Loucy (cell line): ENCODE results near the gene VWF.

ENCODE experiments used
- H2AFZ ChIP-seq: fragments of 200-600 bp; sonication (generic); 2 replicates; pipeline ENCODE4 v1.6.0; 2016; ENCODE audit warnings: antibody characterized with exemption, mild to moderate bottlenecking, low read length, moderate library complexity
- H3F3A ChIP-seq: fragments of 200-600 bp; 2 replicates; pipeline ENCODE4 v1.6.0; 2016; ENCODE audit warnings: antibody characterized with exemption, low read depth, mild to moderate bottlenecking
- H3K27me3 ChIP-seq: fragments of 200-600 bp; sonication (generic); 2 replicates; pipeline ENCODE4 v1.6.1; 2014; ENCODE audit warnings: low read length, mild to moderate bottlenecking; ENCODE audit not compliant: insufficient read depth, poor library complexity, severe bottlenecking
- H3K36me3 ChIP-seq: fragments of 200-600 bp; sonication (generic); 2 replicates; pipeline ENCODE4 v1.6.1; 2016; ENCODE audit warnings: low read length; ENCODE audit not compliant: insufficient read depth
- H3K4me1 ChIP-seq: fragments of 200-600 bp; sonication (generic); 2 replicates; pipeline ENCODE4 v1.5.1; 2014; ENCODE audit warnings: low read length, mild to moderate bottlenecking; ENCODE audit not compliant: insufficient read depth, poor library complexity, severe bottlenecking
- H3K4me2 ChIP-seq: fragments of 200-600 bp; sonication (generic); 2 replicates; pipeline ENCODE4 v1.6.0; 2014; ENCODE audit warnings: antibody characterized with exemption, low read length, low read depth, mild to moderate bottlenecking; ENCODE audit not compliant: poor library complexity, severe bottlenecking
- H3K4me3 ChIP-seq: fragments of 200-600 bp; sonication (generic); 2 replicates; pipeline ENCODE4 v1.5.1; 2014; ENCODE audit warnings: low read length, mild to moderate bottlenecking, mixed read lengths; ENCODE audit not compliant: poor library complexity, severe bottlenecking
- H3K79me2 ChIP-seq: fragments of 200-600 bp; sonication (generic); 2 replicates; pipeline ENCODE4 v1.6.1; 2014; ENCODE audit warnings: low read length; ENCODE audit not compliant: insufficient read depth
- H3K9ac ChIP-seq: fragments of 200-600 bp; sonication (generic); 2 replicates; pipeline ENCODE4 v1.6.0; 2014; ENCODE audit warnings: mild to moderate bottlenecking, low read depth, low read length, moderate library complexity; ENCODE audit not compliant: poor library complexity, severe bottlenecking
- H3K9me2 ChIP-seq: fragments of 200-600 bp; sonication (generic); replicated peaks from 2 replicates; pipeline ENCODE4 v1.6.1; 2016; ENCODE audit warnings: low read depth, low read length, mixed read lengths
- H3K9me3 ChIP-seq: fragments of 200-600 bp; sonication (generic); 2 replicates; pipeline ENCODE4 v1.6.1; 2014; ENCODE audit warnings: mild to moderate bottlenecking, antibody characterized with exemption, low read length, low read depth; ENCODE audit not compliant: insufficient read depth
- H4K20me1 ChIP-seq: fragments of 200-600 bp; sonication (generic); 2 replicates; pipeline ENCODE4 v1.6.0; 2014; ENCODE audit warnings: antibody characterized with exemption, low read length, mild to moderate bottlenecking; ENCODE audit not compliant: insufficient read depth, poor library complexity, severe bottlenecking
- EZH2phosphoT487 ChIP-seq: fragments of 200-600 bp; IDR thresholded peaks from 2 replicates; pipeline ENCODE4 v1.6.1; 2018; ENCODE audit warnings: antibody characterized with exemption, mild to moderate bottlenecking, moderate library complexity, borderline replicate concordance
- TF ChIP-seq, protein P1 (sequence below): fragments of 200-600 bp; sonication (generic); conservative IDR thresholded peaks from 2 replicates; pipeline ENCODE4 v1.5.1; 2014; ENCODE audit warnings: mild to moderate bottlenecking, antibody characterized with exemption, low read length

The VWF gene

GRCh38 chr12:5969974-5970690 is 154.3 kb downstream of the VWF start:
- Histone ChIP-seq H3K9me3 (no peaks in the 10 kb centered on the region), H4K20me1 (no peaks in the 10 kb centered on the region), H2AFZ (no peak overlapping the region), H3K4me1 (peaks cover 7% of the 10 kb centered on the region), H3K4me3 (no peak overlapping the region), H3K79me2 (no peaks in the 10 kb centered on the region), H3K4me2 (no peak overlapping the region), H3K9ac (no peak overlapping the region), H3K9me2 (no peaks in the 10 kb centered on the region), H3K27me3 (no peaks in the 10 kb centered on the region), H3K36me3 (no peaks in the 10 kb centered on the region), H3F3A (no peaks in the 10 kb centered on the region)
- TF ChIP-seq, protein P1, sequence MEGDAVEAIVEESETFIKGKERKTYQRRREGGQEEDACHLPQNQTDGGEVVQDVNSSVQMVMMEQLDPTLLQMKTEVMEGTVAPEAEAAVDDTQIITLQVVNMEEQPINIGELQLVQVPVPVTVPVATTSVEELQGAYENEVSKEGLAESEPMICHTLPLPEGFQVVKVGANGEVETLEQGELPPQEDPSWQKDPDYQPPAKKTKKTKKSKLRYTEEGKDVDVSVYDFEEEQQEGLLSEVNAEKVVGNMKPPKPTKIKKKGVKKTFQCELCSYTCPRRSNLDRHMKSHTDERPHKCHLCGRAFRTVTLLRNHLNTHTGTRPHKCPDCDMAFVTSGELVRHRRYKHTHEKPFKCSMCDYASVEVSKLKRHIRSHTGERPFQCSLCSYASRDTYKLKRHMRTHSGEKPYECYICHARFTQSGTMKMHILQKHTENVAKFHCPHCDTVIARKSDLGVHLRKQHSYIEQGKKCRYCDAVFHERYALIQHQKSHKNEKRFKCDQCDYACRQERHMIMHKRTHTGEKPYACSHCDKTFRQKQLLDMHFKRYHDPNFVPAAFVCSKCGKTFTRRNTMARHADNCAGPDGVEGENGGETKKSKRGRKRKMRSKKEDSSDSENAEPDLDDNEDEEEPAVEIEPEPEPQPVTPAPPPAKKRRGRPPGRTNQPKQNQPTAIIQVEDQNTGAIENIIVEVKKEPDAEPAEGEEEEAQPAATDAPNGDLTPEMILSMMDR: no peak
- TF ChIP-seq EZH2phosphoT487: no peak

DNA sequence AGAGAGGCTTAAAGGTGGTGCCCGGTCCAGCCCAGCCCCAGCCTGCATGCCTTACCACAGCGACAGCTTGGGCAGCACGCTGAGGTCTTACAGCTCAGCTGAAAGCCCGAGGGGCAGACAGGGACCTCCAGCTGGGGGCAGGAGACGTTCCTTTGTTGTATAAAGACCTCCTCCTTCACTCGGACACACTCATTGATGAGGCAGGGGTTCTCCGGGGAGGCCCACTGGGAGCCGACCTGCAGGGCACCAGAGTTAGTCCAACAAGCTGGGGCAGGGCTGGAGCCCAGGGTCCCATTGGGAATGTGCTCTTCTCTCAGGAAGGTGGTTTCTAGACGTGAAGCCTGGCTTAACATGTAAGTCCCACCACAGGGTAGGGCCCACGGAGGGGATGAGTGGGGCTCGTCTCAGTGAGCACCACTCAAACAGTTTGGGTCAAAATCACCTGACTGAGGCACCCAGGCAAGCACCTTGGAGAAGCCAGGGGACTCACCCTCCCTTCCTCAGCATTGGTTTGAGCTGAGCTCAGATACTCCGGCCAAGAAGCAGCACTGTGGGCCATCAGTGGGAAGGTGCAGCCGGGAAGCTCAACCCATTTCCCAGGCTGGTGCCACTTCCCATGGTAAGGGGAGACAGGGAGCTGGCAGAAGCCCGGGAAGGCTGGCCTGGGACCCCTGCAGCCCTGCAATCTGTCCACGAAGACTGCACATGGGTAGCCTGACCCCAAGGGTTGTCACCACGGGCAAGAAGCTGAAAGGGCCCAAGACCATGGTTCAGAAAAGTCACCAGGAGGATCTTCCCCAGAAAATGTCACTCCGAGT is 155.1 kb downstream of the VWF start:
- Histone ChIP-seq H3K79me2 (no peaks in the 10 kb centered on the region), H4K20me1 (no peaks in the 10 kb centered on the region), H2AFZ (no peak overlapping the region), H3K4me2 (no peak overlapping the region), H3K9me3 (no peaks in the 10 kb centered on the region), H3K36me3 (no peaks in the 10 kb centered on the region), H3F3A (no peaks in the 10 kb centered on the region), H3K4me3 (no peak overlapping the region), H3K27me3 (no peaks in the 10 kb centered on the region), H3K9ac (no peak overlapping the region), H3K9me2 (no peaks in the 10 kb centered on the region), H3K4me1 (peaks cover 7% of the 10 kb centered on the region)
- no peak for TF ChIP-seq EZH2phosphoT487

DNA sequence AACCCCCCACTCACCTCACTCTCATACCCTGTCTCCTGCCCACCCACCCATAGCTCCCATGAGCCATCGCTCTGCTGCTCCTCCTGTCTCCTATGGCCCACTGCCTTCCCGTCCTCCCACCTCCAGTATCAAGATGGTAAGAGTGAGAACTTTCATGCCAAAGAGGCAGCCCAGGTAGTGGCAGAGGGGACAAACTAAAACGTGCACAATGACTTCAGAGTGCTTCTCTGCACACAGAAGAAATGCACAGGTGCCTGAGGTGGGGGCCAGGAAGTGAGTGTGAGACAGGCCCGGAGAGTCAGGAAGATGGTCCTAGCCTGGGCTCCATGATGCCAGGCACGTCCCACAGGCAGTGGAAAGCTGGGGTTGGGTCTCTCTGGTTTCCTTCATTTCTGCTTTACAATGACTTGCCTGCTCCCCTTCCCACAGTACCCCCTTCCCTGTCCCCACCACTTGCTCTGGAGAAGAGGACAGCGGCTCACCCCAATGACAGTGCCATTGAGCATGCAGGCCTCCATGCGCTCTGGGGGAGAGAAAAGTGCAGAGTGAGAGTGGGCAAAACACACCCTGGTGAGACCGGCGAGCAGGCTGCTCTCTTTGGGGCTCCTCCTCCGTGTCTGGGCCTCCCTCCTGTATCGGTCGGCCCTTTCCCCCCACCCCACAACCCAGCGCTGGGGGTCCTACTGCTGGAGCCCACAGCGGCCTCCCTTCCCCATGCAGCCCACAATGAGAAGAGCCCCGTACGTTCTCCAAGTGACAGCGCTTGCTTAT is 156.6 kb downstream of the VWF start:
- TF ChIP-seq, protein P1: no peak
- TF ChIP-seq EZH2phosphoT487: no peak
- Histone ChIP-seq H3K36me3 (no peaks in the 10 kb centered on the region), H3K79me2 (no peaks in the 10 kb centered on the region), H4K20me1 (no peaks in the 10 kb centered on the region), H3K9me3 (no peaks in the 10 kb centered on the region), H2AFZ (no peak overlapping the region), H3K27me3 (no peaks in the 10 kb centered on the region), H3K9ac (no peak overlapping the region), H3K4me3 (no peak overlapping the region), H3F3A (no peaks in the 10 kb centered on the region), H3K9me2 (no peaks in the 10 kb centered on the region), H3K4me1 (no peaks in the 10 kb centered on the region), H3K4me2 (no peak overlapping the region)
